Naive thymus-derived CD8-positive, alpha-beta T cell (primary cell): ENCODE results near the gene BBX. TPM values are rescaled to one million over a fixed set of nuclear protein-coding genes. Genes with fewer than 3 reads are reported as not detected.
A peak's percentile ranks its signal among the peaks of the same experiment; 100 is the strongest.
"Not testable (repeated sequence)": the region's sequence is repeated elsewhere in the genome, so short reads cannot be mapped to it uniquely, and the experiment has no call there.

Source experiments
- ATAC-seq, 2 donors: fragments of 150-1000 bp; cut with Tn5 transposase in 1 of 2; sonication (Bioruptor Pico), chemical (Tn5 transposase) in 1 of 2; 1 replicate in 1 of 2; 2 replicates in 1 of 2; pipeline ENCODE4 v1.10.0; 2021; ENCODE audit warnings: mild to moderate bottlenecking in 2 of 2, moderate library complexity in 2 of 2
- POLR2A ChIA-PET: fragments of 350-600 bp; sonication (Branson Sonifier 250); formaldehyde crosslinking; loops from one replicate; lab custom pipeline; 2021; ENCODE audit warnings: antibody characterized with exemption; lab: Charles Lee
- DNase-seq, 10 donors: peaks; one replicate each; pipeline versions ENCODE4 v3.0.0 to v3.0.0-alpha.2; 2020 to 2022
- H3K27ac Mint-ChIP-seq, 10 donors: one replicate each; pipeline ENCODE4 v1.8.0; 2020 to 2022; ENCODE audit warnings: mild to moderate bottlenecking in 10 of 10, mixed read lengths in 10 of 10, moderate library complexity in 4 of 10, inconsistent platforms in 1 of 10
- H3K27me3 Mint-ChIP-seq, 5 donors: one replicate each; pipeline ENCODE4 v1.8.0; 2021 to 2022; ENCODE audit warnings: mixed read lengths in 5 of 5
- H3K36me3 Mint-ChIP-seq, 3 donors: one replicate each; pipeline ENCODE4 v1.8.0; 2020 to 2022; ENCODE audit warnings: mixed read lengths in 3 of 3, mild to moderate bottlenecking in 2 of 3, inconsistent platforms in 1 of 3
- H3K4me1 Mint-ChIP-seq, 4 donors: one replicate each; pipeline ENCODE4 v1.8.0; 2021 to 2022; ENCODE audit warnings: mixed read lengths in 4 of 4
- H3K4me3 Mint-ChIP-seq, 10 donors: one replicate each; pipeline ENCODE4 v1.8.0; 2020 to 2022; ENCODE audit warnings: mild to moderate bottlenecking in 10 of 10, mixed read lengths in 10 of 10, moderate library complexity in 6 of 10, inconsistent platforms in 1 of 10
- H3K9me3 Mint-ChIP-seq, 9 donors: one replicate each; pipeline ENCODE4 v1.8.0; 2020 to 2022; ENCODE audit warnings: mixed read lengths in 9 of 9, mild to moderate bottlenecking in 3 of 9, inconsistent platforms in 1 of 9, moderate library complexity in 1 of 9
- polyA plus RNA-seq, 3 donors: library from polyadenylated mRNA; unstranded; fragments of 300-500 nt; fragmentation: Illumina TruSeq; gene quantifications; one replicate each; pipeline ENCODE4 v1.2.3, GENCODE V29; 2021
- total RNA-seq, 8 experiments: library from RNA in 2 of 8; stranded (reverse) in 2 of 8; gene quantifications; one replicate each; pipeline ENCODE4 v1.2.3 and lab custom pipeline; 2021 to 2026

The BBX gene
- total and polyA plus RNA-seq, 5 experiments from 2014 or later = 86.9 to 95.4 (median 93.2) TPM

- POLR2A ChIA-PET = no interaction called here
- ATAC-seq = no peak
These were observed 160.7 kb downstream of the BBX start for GRCh38 chr3:107683447-107683846.

DNA sequence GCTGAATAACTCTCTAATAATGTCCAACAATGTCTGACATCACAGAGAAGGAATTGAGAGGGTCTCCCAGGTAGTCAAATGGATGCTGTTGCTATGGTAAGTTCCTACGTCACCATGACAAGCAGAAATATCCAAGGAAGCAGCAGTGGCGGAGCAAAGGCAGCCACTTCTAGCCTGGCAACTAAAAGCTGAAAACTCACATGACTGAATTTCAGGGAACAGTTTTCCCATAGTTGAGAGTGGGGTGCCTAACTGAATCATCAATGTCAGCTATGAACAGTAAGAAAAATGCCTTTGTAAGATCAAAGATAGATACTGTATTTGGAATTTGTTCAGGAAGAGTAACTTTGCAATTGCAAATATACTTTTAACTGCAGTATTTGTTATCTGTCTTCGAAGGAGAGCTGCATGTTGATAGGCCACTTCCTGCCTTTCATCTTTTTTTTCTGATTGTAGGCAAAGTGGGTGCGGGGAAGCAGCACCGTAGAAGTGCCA is 161.7 kb downstream of the BBX start:
- ATAC-seq (peak; percentile 78 to 85), DNase-seq (peak in 6 of 10 donors; percentile 14 to 50 (median 34))
- no peaks in the 10 kb centered on the region for H3K36me3 Mint-ChIP-seq
- no peaks in the 10 kb centered on the region for H3K27me3 Mint-ChIP-seq
- POLR2A ChIA-PET = interaction anchor here (1.0 kb wide), 1 partner anchor 13 kb away, joined by 3 read pairs; no protein-coding TSS in a partner anchor
- peak overlapping the region; percentile 23 to 83 (median 71) for H3K4me3 Mint-ChIP-seq
- peaks cover 24 to 70% (median 60%) of the 10 kb centered on the region in 4 donors for H3K4me1 Mint-ChIP-seq
- H3K27ac Mint-ChIP-seq = peak overlapping the region; percentile 40 to 86 (median 62)
- no peaks in the 10 kb centered on the region for H3K9me3 Mint-ChIP-seq

More at GRCh38 chr3:107683447-107683846, 160.7 kb downstream of the BBX start:
- no peak for DNase-seq
- peak overlapping the region in 2 of 10 donors; percentile 2 to 53 for H3K27ac Mint-ChIP-seq
- no peaks in the 10 kb centered on the region for H3K9me3 Mint-ChIP-seq
- peak overlapping the region in 4 of 10 donors; percentile 13 to 75 (median 68) for H3K4me3 Mint-ChIP-seq
- H3K36me3 Mint-ChIP-seq = no peaks in the 10 kb centered on the region
- peaks cover 24 to 64% (median 58%) of the 10 kb centered on the region in 4 donors for H3K4me1 Mint-ChIP-seq
- no peaks in the 10 kb centered on the region for H3K27me3 Mint-ChIP-seq

DNA sequence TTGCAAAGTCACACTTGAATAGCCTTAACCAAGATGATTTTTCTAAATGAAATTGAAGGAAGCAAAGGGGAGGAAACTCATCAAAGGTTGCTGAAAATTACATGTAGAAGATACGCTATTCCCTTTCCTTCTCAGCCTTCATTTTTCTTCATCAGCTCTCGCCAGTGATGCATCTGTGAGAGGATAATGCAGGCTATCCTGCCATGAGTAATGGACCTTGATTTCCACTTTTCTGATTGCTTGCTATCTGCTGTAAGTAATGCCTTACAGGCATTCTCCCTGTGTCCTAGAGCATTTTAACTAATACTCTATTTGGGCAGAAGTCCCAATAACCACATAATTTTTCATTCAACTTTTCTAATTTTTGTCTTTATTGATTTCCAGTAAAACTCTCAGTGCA is 162.6 kb downstream of the BBX start:
- no peaks in the 10 kb centered on the region for H3K9me3 Mint-ChIP-seq

DNA sequence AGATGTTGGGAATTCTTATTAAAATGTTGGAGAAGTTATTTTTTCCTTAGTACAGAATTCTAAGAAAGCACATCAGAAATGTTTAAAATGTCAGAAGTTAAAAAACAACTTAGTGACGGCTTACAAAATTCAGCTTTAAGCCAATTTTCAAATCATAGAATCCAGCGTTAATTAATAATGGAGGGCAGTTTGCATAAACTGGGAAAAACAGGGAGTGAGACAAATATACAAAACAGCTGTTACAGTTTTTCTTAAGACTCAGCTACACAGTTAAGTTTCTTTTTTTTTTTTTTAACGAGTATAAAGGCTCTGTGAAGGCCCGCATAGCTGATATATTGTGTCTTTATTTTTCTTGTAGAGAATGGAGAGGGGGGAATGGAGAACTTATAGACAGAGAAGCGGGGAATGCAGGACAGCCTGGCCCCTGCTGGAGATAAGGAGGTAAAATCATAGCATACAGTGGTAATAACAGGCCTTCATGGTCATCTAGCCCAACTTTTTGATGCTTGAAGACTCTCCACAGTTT is 164.4 kb downstream of the BBX start:
- no peaks in the 10 kb centered on the region for H3K36me3 Mint-ChIP-seq
- H3K9me3 Mint-ChIP-seq = no peaks in the 10 kb centered on the region
- no peak overlapping the region for H3K4me3 Mint-ChIP-seq
- no peak for ATAC-seq
- H3K4me1 Mint-ChIP-seq = peaks cover 24 to 61% (median 56%) of the 10 kb centered on the region in 4 donors
- POLR2A ChIA-PET = no interaction called here
- no peaks in the 10 kb centered on the region for H3K27me3 Mint-ChIP-seq
- DNase-seq = no peak
- no peak overlapping the region for H3K27ac Mint-ChIP-seq

More for the DNA sequence above, 162.6 kb downstream of the BBX start:
- DNase-seq = no peak
- H3K27ac Mint-ChIP-seq = peak overlapping the region in 6 of 10 donors; percentile 2 to 75 (median 41)
- POLR2A ChIA-PET = interaction anchor here (1.0 kb wide), 1 partner anchor 12 kb away, joined by 3 read pairs; no protein-coding TSS in a partner anchor
- H3K4me1 Mint-ChIP-seq = peaks cover 24 to 71% (median 62%) of the 10 kb centered on the region in 4 donors
- peak overlapping the region in 8 of 10 donors; percentile 67 to 83 (median 73) for H3K4me3 Mint-ChIP-seq
- H3K27me3 Mint-ChIP-seq = no peaks in the 10 kb centered on the region
- ATAC-seq = no peak
- no peaks in the 10 kb centered on the region for H3K36me3 Mint-ChIP-seq

DNA sequence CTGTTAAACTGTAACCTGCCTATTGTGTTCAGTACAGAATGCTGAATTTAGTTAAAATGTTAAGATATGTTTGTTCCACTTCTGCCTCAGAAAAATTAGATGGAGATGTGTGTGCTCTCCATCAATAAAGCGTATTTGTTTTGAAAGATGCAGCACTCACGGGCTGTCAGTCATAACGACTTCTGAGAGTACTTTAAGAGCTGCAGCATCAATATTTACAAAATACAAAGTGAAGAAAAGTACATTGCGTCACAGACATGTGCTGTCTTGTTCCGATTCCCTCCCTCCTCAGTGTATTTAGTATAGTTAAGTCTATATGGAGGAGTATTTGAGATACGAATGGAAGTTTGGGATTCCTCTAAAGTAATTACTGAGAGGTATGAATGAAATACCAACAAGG is 166.6 kb downstream of the BBX start:
- POLR2A ChIA-PET = interaction anchor here (1.2 kb wide), 1 partner anchor 12 kb away, joined by 4 read pairs; no protein-coding TSS in a partner anchor
- H3K4me3 Mint-ChIP-seq = no peak overlapping the region

GRCh38 chr3:107690522-107691138 is 167.9 kb downstream of the BBX start:
- ATAC-seq (peak; percentile 70 to 76), DNase-seq (peak in 3 of 10 donors; percentile 35 to 38 (median 37))
- Mint-ChIP-seq H3K9me3 (no peaks in the 10 kb centered on the region), H3K4me1 (peaks cover 5 to 26% (median 24%) of the 10 kb centered on the region in 4 donors), H3K4me3 (no peak overlapping the region), H3K27me3 (no peaks in the 10 kb centered on the region), H3K36me3 (no peaks in the 10 kb centered on the region), H3K27ac (no peak overlapping the region)
- POLR2A ChIA-PET = interaction anchor here (1.2 kb wide), 1 partner anchor 11 kb away, joined by 4 read pairs; no protein-coding TSS in a partner anchor

More for the DNA sequence above, 166.6 kb downstream of the BBX start:
- ATAC-seq (no peak), DNase-seq (no peak)
- H3K27ac Mint-ChIP-seq = no peak overlapping the region
- H3K9me3 Mint-ChIP-seq = no peaks in the 10 kb centered on the region
- no peaks in the 10 kb centered on the region for H3K27me3 Mint-ChIP-seq
- H3K4me1 Mint-ChIP-seq = peaks cover 15 to 39% (median 37%) of the 10 kb centered on the region in 4 donors
- H3K36me3 Mint-ChIP-seq = no peaks in the 10 kb centered on the region

GRCh38 chr3:107691984-107692383 is 169.2 kb downstream of the BBX start:
- DNase-seq, H3K27me3 Mint-ChIP-seq, H3K36me3 Mint-ChIP-seq, H3K9me3 Mint-ChIP-seq, ATAC-seq, H3K4me3 Mint-ChIP-seq, H3K27ac Mint-ChIP-seq, POLR2A ChIA-PET: not testable (repeated sequence)
- peaks cover 3 to 23% (median 22%) of the 10 kb centered on the region in 4 donors for H3K4me1 Mint-ChIP-seq

DNA sequence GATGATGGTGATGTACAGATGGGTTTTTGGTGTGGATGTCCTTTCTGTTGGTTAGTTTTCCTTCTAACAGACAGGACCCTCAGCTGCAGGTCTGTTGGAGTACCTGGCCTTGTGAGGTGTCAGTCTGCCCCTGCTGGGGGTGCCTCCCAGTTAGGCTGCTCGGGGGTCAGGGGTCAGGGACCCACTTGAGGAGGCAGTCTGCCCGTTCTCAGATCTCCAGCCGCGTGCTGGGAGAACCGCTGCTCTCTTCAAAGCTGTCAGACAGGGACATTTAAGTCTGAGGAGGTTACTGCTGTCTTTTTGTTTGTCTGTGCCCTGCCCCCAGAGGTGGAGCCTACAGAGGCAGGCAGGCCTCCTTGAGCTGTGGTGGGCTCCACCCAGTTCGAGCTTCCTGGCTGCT is 174.6 kb downstream of the BBX start:
- H3K9me3 Mint-ChIP-seq, H3K27me3 Mint-ChIP-seq, DNase-seq, H3K36me3 Mint-ChIP-seq, ATAC-seq: not testable (repeated sequence)
- H3K4me1 Mint-ChIP-seq = peaks cover 21 to 47% (median 32%) of the 10 kb centered on the region in 4 donors
- POLR2A ChIA-PET = interaction anchor here (1.3 kb wide), 1 partner anchor 13 kb away, joined by 3 read pairs; no protein-coding TSS in a partner anchor
- peak overlapping the region in 6 of 10 donors; percentile 43 to 91 (median 67) for H3K27ac Mint-ChIP-seq
- peak overlapping the region; percentile 64 to 90 (median 75) for H3K4me3 Mint-ChIP-seq

DNA sequence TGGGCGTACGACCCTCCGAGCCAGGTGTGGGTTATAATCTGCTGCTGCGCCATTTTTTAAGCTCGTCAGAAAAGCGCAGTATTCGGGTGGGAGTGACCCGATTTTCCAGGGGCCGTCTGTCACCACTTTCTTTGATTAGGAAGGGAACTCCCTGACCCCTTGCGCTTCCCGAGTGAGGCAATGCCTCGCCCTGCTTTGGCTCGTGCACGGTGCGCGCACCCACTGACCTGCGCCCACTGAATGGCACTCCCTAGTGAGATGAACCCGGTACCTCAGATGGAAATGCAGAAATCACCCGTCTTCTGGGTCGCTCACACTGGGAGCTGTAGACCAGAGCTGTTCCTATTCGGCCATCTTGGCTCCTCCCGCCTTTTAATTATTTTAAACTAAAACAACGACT is 175.1 kb downstream of the BBX start:
- POLR2A ChIA-PET = interaction anchor here (1.3 kb wide), 1 partner anchor 13 kb away, joined by 3 read pairs; no protein-coding TSS in a partner anchor
- not testable (repeated sequence) for ATAC-seq, H3K27me3 Mint-ChIP-seq, H3K9me3 Mint-ChIP-seq, H3K36me3 Mint-ChIP-seq
- Mint-ChIP-seq H3K4me3 (peak overlapping the region; percentile 64 to 90 (median 75)), H3K4me1 (peaks cover 25 to 52% (median 37%) of the 10 kb centered on the region in 4 donors), H3K27ac (peak overlapping the region in 9 of 10 donors; percentile 13 to 91 (median 63))
- DNase-seq = peak in 4 of 10 donors; percentile 11 to 30 (median 20)

GRCh38 chr3:107699682-107700081 is 176.9 kb downstream of the BBX start:
- ATAC-seq (no peak), DNase-seq (no peak)
- POLR2A ChIA-PET = no interaction called here
- peaks cover 0 to 2% (median 0%) of the 10 kb centered on the region in 9 donors for H3K9me3 Mint-ChIP-seq
- no peak overlapping the region for H3K4me3 Mint-ChIP-seq
- H3K27me3 Mint-ChIP-seq = no peaks in the 10 kb centered on the region
- peak overlapping the region in 3 of 10 donors; percentile 7 to 32 (median 17) for H3K27ac Mint-ChIP-seq
- peaks cover 0 to 3% (median 0%) of the 10 kb centered on the region in 3 donors for H3K36me3 Mint-ChIP-seq
- peaks cover 33 to 70% (median 44%) of the 10 kb centered on the region in 4 donors for H3K4me1 Mint-ChIP-seq

- H3K4me3 Mint-ChIP-seq = no peak overlapping the region
- peaks cover 36 to 74% (median 46%) of the 10 kb centered on the region in 4 donors for H3K4me1 Mint-ChIP-seq
- no peaks in the 10 kb centered on the region for H3K27me3 Mint-ChIP-seq
- POLR2A ChIA-PET = interaction anchor here (1.2 kb wide), 1 partner anchor 12 kb away, joined by 4 read pairs; no protein-coding TSS in a partner anchor
- ATAC-seq (no peak), DNase-seq (no peak)
- peaks cover 0 to 3% (median 0%) of the 10 kb centered on the region in 3 donors for H3K36me3 Mint-ChIP-seq
- H3K9me3 Mint-ChIP-seq = no peaks in the 10 kb centered on the region
- H3K27ac Mint-ChIP-seq = peak overlapping the region in 1 of 10 donors; percentile 31
These were observed 178.5 kb downstream of the BBX start for GRCh38 chr3:107701299-107701698.

- peak overlapping the region in 1 of 10 donors; percentile 49 for H3K27ac Mint-ChIP-seq
- peaks cover 0 to 5% (median 4%) of the 10 kb centered on the region in 3 donors for H3K36me3 Mint-ChIP-seq
- H3K4me3 Mint-ChIP-seq = no peak overlapping the region
- no peaks in the 10 kb centered on the region for H3K27me3 Mint-ChIP-seq
- no peak for ATAC-seq
- H3K9me3 Mint-ChIP-seq = no peaks in the 10 kb centered on the region
- POLR2A ChIA-PET = no interaction called here
- no peak for DNase-seq
- peaks cover 29 to 52% (median 33%) of the 10 kb centered on the region in 4 donors for H3K4me1 Mint-ChIP-seq
These were observed 181.7 kb downstream of the BBX start for GRCh38 chr3:107704477-107704876.
